Cerebellar nuclear complex (tissue), 1 donor: ENCODE measurements around the gene KCNH1.
A peak's percentile ranks its signal among the peaks of the same experiment; 100 is the strongest.

ENCODE experiments used
- DNase-seq, 2 experiments: peaks; one replicate each; lab custom pipeline; 2025; lab: John Stamatoyannopoulos, UW

Gene KCNH1, protein sequence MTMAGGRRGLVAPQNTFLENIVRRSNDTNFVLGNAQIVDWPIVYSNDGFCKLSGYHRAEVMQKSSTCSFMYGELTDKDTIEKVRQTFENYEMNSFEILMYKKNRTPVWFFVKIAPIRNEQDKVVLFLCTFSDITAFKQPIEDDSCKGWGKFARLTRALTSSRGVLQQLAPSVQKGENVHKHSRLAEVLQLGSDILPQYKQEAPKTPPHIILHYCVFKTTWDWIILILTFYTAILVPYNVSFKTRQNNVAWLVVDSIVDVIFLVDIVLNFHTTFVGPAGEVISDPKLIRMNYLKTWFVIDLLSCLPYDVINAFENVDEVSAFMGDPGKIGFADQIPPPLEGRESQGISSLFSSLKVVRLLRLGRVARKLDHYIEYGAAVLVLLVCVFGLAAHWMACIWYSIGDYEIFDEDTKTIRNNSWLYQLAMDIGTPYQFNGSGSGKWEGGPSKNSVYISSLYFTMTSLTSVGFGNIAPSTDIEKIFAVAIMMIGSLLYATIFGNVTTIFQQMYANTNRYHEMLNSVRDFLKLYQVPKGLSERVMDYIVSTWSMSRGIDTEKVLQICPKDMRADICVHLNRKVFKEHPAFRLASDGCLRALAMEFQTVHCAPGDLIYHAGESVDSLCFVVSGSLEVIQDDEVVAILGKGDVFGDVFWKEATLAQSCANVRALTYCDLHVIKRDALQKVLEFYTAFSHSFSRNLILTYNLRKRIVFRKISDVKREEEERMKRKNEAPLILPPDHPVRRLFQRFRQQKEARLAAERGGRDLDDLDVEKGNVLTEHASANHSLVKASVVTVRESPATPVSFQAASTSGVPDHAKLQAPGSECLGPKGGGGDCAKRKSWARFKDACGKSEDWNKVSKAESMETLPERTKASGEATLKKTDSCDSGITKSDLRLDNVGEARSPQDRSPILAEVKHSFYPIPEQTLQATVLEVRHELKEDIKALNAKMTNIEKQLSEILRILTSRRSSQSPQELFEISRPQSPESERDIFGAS

DNA sequence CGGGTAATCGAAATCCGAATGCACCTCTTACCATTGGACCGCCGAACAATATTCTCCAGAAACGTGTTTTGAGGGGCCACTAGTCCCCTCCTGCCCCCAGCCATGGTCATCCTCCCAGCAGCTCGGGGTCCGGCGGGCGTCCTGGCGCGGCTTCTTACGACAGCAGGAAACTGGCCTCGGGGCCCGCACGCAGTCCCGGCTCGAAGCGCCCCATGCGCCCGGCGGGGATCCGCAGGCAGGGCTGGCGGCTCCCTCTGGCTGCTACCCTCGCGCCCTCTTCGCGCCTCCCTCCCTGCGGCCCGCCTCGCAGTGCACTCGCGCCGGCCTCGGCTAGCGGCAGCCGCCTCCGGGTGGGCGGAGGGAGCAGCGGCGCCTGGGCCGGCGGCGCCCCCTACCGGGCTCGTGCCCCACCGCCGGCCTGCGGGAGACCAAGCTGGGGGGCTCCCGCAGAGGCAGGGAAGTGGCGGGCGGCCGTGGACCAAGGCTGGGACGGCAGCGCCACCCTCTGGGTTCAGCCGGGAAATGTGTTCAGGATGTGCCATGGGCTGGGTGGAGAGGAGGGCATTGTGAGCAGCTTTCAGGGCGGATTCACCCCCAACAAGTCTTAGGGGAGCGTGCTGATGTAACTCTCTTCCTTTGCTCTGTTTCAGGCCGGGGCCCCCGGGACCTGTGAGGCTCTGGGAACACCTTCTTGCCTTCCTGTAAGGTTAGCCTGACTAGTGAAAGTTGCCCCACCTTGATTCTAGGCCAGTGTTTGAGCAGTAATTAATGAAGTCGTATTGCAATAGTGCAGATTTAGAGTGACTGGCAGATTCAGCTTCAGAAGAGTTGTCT lies at the start of gene KCNH1:
Gene KCNH1 (minus strand): TSS at position 313 of the 834 bp plus-strand sequence. CDS start 203 bp downstream, at position 110.
- peak; percentile 29 to 78 for DNase-seq

- no peak for DNase-seq
These were observed 48.8 kb upstream of the KCNH1 start for GRCh38 chr1:211182746-211183145.

DNA sequence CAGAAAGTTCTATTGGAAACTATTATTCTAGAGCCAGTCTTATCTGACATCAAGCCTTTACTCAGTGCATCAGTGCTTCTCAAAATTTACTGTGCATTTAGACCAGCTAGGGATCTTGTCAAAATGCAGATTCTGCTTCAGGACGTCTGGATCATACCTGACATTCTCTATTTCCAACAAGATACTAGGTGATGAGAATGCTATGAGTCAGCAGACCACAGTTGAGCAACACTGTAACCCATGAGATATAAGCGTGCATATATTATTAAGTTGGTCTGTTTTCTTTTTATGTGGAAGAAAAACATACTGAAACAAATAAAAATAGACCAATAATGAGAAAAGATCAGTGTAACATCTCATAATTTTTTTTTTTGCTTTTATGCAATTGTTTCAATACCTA lies 40.4 kb upstream of the KCNH1 start:
- no peak for DNase-seq

- no peak for DNase-seq
These were observed 38.7 kb upstream of the KCNH1 start for GRCh38 chr1:211172657-211173056.

- DNase-seq: no peak
These were observed 35.4 kb upstream of the KCNH1 start for GRCh38 chr1:211169353-211169752.

DNA sequence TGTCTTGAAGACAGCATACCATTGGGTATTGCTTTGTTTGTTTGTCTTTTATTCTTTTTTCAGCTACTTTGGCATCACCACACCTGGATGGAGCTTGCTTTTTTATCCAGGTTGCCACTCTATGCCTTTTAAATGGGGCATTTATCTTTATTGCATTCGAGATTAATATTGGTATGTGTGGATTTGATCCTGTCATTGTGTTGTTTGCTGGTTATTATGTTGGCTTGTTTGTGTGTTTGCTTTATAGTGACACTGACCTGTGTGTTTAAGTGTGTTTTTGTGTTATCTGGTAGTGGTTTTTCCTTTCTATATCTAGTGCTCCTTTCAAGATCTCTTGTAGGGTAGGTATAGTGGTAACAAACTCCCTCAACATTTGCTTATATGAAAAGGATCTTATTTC lies 24.9 kb upstream of the KCNH1 start:
- DNase-seq: no peak

DNA sequence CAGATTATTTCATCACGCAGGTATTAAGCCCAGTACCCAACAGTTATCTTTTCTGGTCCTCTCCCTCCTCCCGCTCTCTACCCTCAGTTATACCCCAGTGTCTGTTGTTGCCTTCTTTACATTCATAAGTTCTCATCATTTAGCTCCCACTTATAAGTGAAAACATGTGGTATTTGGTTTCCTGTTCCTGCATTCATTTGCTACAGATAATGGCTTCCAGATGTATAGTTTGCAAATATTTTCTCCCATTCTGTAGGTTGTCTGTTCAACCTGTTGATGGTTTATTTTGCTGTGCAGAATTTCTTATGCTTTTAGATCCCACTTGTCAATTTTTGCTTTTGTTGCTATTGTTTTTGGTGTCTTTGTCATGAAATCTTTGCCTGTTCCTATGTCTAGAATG lies 21.1 kb upstream of the KCNH1 start:
- no peak for DNase-seq

DNA sequence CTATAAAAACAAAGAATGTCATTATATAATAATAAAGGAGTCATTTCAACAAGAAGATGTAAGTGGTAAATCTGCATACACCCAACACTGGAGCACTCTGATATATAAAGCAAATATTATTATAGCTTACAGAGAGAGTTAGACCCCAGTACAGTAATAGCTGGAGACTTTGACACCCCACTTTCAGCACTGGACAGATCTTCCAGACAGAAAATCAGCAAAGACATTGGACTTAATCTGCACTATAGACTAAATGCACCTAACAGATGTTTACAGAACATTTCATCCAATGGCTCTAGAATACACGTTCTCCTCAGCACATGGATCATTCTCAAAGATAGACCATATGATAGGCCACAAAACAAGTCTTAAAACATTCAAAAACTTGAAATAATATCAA lies 20.0 kb upstream of the KCNH1 start:
- DNase-seq: no peak

GRCh38 chr1:211148366-211148765 lies 14.4 kb upstream of the KCNH1 start:
- DNase-seq: no peak

DNA sequence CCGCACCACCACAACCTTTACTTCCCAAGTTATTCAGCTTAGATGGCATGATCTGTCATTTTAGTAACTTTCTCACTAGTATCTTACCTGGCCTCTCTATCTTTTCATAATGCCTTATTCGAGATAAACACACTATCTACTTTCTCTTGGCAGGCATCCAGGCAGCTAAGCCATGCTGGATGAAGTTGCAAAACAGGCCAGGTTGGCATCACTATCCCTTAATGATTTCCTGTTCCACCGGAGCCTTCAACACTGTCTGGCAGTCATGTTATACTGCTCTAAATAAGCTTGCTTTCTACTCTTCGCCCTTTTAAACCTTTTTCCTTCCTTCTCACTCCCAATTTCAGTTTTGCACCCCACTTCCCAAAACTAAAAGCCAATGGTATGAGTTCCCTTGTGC lies 12.0 kb upstream of the KCNH1 start:
- DNase-seq: no peak

GRCh38 chr1:211135342-211135950 lies 1.5 kb upstream of the KCNH1 start:
- peak in 1 of 2 experiments; percentile 79 for DNase-seq

DNA sequence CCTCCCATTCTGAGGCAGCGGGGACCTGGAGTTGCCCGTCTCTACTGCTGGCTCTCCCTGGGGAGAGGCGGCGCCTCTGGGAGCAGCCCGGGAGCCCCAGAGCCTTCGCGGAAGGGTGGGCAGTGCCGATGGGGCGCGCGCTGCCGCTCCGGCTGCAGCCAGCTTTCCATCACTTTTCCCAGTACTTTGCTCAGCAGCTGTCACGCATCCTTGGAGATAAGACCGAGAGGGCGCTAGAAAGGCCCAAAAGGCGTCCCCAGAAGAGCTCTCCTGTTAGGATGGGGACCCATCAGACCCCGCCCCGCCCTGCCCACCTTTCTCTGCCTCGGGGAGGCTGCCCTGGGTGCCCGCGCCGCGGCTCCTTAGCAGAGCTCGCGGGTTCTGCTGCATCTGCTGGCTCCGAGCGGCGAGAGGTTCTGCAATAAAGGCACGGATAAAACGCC lies 534 bp downstream of the KCNH1 start:
- no peak for DNase-seq

- DNase-seq: no peak
These were observed 1.1 kb downstream of the KCNH1 start for GRCh38 chr1:211132721-211133392.

GRCh38 chr1:211129776-211130175 lies 4.2 kb downstream of the KCNH1 start:
- DNase-seq: no peak

DNA sequence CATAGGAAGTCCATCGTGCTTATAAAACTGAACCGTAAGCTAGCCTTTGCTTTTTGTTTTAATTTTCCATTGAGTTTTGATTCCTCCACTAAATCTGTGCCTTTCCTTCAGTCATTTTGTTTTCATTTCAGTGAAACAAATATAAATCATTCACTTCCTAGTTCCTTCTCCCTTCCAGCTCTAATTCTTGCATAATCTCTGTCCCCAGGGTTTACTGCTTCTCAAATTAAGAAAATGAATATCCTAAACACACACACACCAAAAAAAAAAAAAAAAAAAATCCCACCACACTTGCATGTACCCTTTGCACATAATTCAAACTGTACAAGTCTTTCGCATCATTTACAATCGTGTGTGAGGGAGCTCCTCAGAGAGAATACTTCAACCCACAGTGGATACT lies 6.8 kb downstream of the KCNH1 start:
- no peak for DNase-seq

DNA sequence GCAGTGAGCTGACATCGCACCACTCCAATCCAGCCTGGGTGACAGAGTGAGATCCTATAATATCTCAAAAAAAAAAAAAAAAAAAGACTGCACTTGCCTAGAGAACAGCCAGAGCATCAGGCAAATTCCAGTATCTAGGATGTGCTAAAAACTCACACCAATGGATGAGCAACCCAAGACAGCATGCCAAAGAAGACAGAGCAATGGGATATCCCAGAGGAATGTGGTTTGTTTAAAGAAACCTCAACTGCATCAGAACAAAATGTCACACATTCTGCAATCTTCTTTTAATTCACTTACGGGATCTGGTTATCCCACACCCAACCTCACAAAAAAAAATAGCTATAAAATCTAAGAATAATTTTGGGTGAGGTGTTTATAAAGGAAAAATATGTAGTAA lies 7.3 kb downstream of the KCNH1 start:
- DNase-seq: no peak

DNA sequence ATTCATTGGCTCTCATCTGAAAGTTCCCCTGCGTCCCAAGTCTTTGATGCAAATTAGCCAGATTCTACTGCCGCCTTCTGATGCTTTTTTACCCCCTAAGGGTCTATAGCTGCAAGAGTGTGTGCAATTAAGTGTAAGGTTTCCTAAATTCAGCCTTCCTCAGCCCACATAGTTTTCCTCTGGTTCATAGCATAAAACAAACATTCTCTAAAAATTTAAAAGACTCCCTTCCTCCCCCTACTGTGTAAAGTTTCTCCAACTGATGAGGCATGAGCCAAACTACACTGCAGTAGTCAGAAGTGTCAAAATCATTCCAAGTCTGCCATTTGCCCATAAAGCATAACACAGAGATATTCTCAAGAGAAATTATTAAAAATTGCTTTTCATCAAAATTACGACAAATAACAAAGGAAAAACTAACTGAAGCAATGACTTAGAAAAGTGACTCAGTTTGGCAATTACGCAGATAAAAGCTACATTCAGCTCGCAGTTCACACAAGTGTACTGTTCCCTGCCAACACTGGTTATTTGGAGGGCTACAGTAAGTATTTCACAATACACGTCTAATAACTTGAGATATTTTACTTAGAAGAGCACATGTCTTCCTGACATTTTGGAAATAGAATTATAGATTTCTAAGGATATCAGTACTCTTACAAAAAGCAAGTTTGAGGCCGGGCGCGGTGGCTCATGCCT lies 15.4 kb downstream of the KCNH1 start:
- DNase-seq: no peak

DNA sequence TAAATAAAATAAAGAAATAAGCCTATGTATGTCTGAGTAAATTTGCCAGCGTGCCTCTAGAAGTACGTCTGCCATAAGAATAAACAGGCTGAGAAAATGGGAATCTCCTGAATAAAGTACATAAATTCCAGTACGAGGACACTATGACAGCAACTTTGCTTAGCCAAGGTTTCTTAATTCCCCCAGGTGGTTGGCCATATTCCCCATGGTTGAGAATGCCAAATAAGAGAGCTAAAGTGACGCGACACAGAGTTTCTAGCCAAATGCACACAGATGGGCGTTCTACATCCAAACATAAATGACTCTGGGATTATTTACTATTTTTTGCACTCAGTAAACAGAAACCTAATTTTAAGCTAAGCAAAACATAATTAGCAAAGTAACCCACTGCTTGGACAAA lies 19.5 kb downstream of the KCNH1 start:
- peak; percentile 48 to 54 for DNase-seq

- DNase-seq: no peak
These were observed 20.4 kb downstream of the KCNH1 start for GRCh38 chr1:211113566-211113965.

GRCh38 chr1:211111351-211111750 lies 22.6 kb downstream of the KCNH1 start:
- no peak for DNase-seq
